Stimulated activated naive CD4-positive, alpha-beta T cell treated with Interleukin-2 at 50 U/mL for 16 hours (primary cell): ENCODE measurements around the gene SERBP1.
"Not testable (repeated sequence)": the region's sequence is repeated elsewhere in the genome, so short reads cannot be mapped to it uniquely, and the experiment has no call there.

Source experiments
- DNase-seq: peaks from one replicate; lab custom pipeline; 2025; lab: John Stamatoyannopoulos, UW

The SERBP1 gene

GRCh38 chr1:67430358-67431155 is at the start of gene SERBP1:
Gene SERBP1 (minus strand): TSS chr1:67430402. CDS start chr1:67430300, 102 bp downstream.
- DNase-seq, result peak; percentile 96

DNA sequence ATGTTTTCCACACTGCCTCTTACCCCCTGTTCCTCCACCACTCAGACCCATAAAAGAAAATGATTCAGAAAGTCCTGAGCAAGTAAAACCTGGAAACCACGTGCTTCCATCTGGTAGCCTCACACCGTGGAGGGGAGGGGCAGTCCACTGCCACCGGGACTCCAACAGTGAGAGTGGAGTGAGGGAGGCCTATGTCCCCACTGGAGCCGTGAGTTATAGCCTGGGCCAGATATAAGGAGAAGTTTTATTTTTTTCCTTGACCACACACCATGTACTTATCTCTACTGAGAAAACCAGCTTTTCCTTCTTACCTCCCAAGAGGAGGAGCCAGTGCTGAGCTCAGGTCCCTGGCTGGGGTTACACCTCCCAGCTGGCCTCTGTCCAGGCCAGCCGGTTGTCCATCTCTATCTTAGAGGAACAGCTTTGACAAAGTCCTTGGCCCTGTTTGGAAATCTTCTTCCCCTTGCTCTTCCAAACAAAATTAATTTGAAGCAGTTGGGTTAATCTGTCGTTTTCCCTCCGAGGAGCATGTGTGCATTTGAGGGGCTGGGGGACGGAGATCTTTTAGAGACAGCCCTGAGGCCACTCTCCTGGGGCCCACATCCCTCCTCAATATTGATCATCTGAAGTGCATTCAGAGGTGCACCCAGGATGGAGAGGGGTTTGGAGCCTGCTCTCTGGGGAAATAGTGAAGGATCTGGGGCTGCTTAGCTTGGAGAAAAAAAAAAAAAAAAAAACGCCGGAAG is 49.1 kb upstream of the SERBP1 start:
- no peak for DNase-seq

- DNase-seq, result no peak
These were observed 46.7 kb upstream of the SERBP1 start for GRCh38 chr1:67476906-67477305.

- DNase-seq, result no peak
These were observed 45.8 kb upstream of the SERBP1 start for GRCh38 chr1:67476006-67476482.

GRCh38 chr1:67472056-67472455 is 41.9 kb upstream of the SERBP1 start:
- DNase-seq, result no peak

DNA sequence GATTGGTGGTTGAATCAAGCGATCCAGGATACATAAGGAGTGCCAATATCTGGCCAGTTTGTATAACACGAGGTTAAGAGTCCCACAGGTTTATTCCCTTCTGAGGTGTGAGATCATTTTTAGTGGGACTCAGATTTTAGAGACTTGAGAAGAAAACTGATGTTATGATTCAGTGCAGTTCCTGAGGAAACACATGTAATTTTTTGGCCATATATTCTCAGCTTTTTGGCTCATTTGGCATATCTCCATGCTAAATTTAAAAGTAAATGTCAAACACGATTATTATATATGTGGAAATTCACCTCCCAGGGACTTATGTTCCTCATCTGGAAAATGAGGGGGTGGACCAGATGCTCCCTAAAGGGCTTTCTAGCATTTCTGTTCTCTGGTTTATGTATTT is 39.2 kb upstream of the SERBP1 start:
- DNase-seq, result no peak

GRCh38 chr1:67468066-67468718 is 38.0 kb upstream of the SERBP1 start:
- no peak for DNase-seq

DNA sequence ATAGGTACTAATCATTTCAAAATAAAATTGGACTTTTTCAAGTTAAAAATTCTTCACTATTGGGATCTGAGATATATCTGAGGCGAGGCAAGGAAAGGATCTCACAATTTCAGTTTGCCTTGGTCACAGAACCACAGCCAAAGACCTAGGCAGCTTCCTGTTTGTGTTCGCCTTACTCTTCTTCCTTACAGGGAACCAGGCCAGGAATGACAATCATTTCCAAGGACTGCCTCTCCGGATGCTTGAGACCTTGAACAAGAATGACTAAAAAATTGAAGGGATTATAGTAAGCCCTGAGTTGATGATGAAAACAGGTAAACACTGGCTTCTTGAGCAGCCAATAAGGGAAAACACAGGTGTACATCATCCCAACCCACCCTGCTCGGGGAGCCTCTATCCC is 35.2 kb upstream of the SERBP1 start:
- no peak for DNase-seq

GRCh38 chr1:67464746-67465145 is 34.5 kb upstream of the SERBP1 start:
- DNase-seq, result no peak

DNA sequence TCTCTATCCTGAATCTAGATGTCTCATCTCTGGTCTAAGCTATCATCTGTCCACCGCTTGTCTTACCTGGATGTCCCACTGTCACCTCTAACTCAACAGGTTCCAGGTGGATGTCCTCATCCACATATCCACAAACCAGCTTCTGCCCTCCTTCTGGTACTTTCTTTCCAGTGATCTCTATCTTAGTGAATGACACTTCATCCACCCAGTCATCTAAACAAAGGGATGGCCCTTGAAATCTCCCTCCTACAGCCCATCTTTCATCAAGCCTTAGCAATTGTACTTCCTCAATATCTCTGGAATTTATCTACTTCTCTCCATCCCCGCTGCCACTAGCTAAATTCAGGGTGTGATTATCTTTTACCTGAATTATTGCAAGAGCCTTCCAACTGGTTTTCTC is 33.9 kb upstream of the SERBP1 start:
- no peak for DNase-seq

GRCh38 chr1:67463298-67463955 is 33.2 kb upstream of the SERBP1 start:
- no peak for DNase-seq

DNA sequence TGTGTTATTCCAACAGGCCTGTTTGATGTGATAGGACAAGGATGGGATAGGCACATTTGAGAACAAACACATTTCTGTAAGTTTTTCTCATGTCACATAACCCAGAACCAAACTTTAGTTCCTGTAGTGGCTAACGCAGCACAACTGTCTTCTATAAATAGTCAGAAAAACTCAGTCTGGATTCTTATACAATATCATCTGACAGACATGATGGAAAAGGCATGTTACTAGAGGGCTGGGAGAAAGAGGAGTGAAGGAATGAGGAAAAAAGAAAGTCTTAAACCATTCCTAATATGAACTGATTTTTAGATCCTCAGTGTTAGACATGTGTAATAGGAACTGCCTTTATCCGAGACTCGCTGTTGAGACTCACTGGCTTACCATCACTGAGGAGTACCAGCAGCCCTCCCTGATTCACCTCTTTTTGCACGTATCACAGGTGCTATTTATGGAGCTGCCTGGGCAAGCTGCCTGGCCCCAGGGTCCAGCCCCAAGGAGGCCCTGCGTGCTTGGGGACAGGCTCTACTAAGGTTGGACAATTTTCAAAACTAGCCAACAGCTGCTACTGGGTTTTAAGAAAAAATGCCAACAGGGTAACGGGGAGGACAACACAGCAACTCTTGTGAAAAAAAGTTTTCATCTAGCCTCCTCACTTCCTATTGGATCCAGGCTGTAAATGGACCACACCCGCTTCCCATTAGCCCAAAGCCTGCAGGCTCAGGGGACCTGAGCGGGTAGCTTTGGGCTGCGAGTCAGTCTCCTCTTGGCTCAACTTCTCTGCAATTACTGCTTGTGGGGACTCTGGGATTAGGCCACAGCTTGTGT is 30.7 kb upstream of the SERBP1 start:
- no peak for DNase-seq

GRCh38 chr1:67459068-67459467 is 28.9 kb upstream of the SERBP1 start:
- no peak for DNase-seq

- DNase-seq, result no peak
These were observed 28.5 kb upstream of the SERBP1 start for GRCh38 chr1:67458663-67459062.

DNA sequence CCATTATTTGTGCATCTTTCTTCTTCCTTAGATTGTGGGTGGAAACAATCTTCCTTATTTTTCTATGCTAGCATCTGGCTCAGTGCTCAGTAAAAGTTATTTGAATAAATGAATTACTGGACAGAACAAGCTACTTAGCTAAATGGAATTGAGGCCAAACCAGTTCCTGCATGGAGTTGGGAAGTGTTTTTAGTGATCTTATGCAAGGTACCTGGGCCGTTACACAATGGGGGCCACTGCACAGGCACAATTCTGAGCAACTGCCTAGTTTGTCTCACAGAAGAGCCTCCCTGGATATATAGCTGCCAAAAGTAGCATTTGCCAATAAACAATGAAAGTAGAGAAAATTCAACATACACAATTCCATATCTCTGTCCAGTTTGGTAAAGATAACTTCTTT is 27.0 kb upstream of the SERBP1 start:
- no peak for DNase-seq

DNA sequence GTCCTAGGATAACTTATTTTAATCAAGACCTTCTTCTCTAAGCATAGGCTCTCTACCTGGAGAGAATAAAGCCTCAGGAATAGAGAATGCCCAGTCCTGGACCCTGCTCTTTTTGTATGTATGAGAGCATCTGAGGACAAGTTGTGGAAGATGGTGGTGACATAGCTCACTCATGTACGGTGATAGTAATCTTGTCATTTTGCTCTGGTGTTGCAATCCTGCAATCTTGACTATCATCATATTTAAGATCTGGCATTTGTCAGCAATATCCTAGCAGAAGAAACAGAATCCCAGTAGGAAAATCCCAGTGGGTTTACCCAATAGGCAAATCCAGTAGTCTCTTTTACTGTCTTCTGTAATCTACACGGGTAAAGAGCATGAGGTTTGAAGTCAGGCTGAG is 21.6 kb upstream of the SERBP1 start:
- no peak for DNase-seq

GRCh38 chr1:67451356-67451755 is 21.2 kb upstream of the SERBP1 start:
- no peak for DNase-seq

GRCh38 chr1:67446893-67447292 is 16.7 kb upstream of the SERBP1 start:
- no peak for DNase-seq

DNA sequence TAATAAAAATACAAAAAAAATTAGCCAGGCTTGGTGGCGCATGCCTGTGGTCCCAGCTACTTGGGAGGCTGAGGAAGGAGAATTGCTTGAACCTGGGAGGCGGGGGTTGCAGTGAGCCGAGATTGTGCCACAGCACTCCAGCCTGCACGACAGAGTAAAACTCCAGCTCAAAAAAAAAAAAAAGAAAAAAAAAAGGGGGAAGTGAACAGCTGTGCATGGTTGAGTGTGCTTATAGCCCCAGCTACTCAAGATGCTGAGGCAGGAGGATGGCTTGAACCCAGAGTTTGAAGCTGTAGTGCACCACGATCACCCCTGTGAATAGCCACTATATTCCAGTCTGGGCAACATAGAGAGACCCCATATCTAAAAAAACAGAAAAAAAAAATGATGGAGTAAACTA is 15.8 kb upstream of the SERBP1 start:
- not testable (repeated sequence) for DNase-seq

DNA sequence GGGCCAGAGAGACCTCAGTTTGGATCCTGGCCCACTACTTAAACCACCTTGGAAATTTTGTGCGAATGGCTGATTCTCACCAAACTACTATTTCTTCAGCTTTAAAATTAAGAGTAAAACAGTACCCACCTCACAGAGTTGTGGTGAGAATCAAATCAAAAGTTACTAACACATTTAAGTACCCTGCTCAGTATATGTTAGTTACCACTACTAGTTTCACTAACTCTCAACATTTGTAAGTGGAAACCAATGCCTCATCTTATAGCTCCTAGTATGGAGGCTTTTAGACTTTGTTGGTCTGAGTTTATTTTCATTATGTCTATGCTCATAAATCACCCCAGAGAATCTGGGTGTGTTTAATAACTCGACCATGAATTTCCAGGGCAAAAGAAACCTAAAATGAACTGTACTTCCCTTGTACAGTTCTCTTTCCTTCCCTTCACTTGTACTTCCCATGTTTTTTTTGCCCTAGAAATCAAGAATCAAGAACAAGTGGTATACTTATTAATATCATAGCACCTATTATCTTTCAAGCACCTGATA is 11.6 kb upstream of the SERBP1 start:
- DNase-seq, result no peak

- DNase-seq, result peak; percentile 41
These were observed 11.0 kb upstream of the SERBP1 start for GRCh38 chr1:67441183-67441582.
